GM11168 (cell line): ENCODE measurements around the gene PHTF2.

Experiments used
- in situ Hi-C: fragments of 300-500 bp; cut with MboI; formaldehyde crosslinking; loops from one replicate; pipeline ENCODE4 v1.12.0; 2022; ENCODE audit warnings: low sequenced_read_pairs; ENCODE audit not compliant: unreplicated experiment

The PHTF2 gene

DNA sequence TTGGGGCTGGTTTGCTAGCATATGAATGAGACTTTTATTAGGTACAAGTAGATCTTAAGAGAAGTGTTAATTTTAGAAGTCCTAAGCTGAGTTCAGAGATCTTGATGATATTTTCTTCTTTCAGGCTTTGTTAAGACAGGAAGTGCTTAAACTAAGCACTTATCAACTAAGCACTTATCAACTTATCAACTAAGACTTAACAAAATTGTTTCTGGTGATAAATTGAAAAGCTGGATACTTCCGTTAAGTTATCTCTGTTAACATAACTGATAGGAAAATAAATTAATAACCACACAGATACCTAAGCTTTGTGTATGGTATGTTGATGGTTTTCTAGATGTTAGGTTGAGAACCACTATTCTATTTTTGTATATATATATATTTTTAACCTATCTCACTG, 113.7 kb downstream of the PHTF2 start:
- in situ Hi-C loops = loop anchor here (10.0 to 25.0 kb wide), 2 partner anchors 127 to 250 kb away; no protein-coding TSS in a partner anchor

DNA sequence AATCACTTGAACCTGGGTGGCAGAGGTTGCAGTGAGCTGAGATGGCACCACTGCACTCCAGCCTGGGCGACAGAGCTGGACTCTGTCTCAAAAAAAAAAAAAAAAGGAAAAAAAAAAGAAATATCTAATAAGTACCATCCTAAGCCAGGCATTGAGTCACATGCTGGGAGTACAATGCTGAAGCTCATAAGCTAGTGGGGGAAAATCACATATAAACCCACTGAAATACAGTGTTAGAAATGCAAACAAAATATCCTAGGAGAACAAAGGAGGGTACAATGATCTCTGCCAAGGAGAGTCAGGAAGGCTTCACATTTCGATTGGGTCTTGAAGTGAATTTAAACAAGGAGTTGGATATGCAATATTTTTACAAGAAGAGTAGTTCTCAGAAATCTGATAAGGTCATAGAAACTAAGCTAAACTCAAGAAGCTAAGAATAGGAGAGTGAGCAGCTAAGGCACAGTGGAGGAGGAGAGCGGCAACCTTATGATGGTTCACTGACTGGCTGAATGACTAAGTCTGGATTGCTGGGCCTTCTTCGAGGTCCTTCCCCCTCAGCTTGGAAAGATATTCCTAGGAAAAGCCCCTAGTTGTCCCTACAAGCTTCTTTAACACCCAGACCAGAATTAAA, 115.5 kb downstream of the PHTF2 start:
- in situ Hi-C loops = loop anchor here (10.0 to 25.0 kb wide), 2 partner anchors 129 to 252 kb away; no protein-coding TSS in a partner anchor

DNA sequence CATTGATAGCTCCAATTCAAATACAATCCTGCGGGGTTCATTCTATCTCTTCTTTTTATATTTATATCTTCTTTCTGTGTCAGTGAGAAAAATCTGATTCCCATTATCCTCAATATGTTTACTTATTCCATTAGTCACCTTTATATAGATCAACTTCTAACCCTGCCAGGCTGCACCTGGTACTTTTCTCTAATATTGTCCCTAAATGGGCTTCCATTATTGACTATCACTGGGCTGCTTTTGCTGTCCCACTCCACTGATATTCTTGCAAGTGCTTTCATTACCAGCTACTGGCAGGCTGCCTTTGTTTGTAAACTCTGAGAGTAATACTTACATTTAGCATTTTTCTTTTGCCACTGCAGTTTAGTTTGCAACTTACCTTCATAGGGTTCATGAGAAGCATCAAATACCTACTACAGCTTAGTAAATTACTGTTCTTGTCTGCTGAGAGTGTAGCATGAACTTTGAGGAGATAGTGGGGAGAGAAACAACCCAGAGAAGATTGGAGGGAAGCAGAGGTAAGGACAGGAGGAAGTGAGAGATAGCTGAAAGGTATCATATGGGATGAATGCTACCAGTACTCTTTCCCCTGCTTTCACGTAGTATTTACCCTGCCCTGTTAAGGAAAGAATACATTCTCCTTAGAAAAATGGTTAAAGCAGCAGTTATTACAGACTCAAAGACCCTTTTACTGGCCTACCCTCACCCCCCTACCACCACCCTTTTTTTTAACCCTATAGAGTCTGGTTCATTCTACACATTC, 119.1 kb downstream of the PHTF2 start:
- in situ Hi-C loops = loop anchor here (10.0 to 25.0 kb wide), 2 partner anchors 133 to 255 kb away; no protein-coding TSS in a partner anchor

DNA sequence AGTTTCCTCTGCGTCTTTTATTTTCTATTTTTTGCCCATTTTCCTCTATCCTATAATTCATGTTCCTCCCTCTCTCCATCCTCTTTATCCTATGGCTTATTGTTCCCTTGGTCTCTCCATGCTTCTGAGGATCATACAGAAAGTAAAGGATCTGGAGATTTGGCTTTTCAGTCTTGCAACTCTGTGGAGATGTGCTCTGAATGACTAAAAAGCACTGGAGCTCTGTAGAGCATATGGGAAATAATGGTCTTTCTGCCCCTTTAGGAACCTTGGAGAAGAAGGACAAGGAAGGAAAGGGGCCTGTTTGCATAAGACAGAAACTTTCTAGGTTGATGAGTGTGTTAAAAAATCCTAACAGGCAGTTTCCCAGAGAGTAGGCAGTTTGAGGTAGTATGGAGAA, 120.1 kb downstream of the PHTF2 start:
- in situ Hi-C loops = loop anchor here (10.0 to 25.0 kb wide), 2 partner anchors 134 to 256 kb away; no protein-coding TSS in a partner anchor

DNA sequence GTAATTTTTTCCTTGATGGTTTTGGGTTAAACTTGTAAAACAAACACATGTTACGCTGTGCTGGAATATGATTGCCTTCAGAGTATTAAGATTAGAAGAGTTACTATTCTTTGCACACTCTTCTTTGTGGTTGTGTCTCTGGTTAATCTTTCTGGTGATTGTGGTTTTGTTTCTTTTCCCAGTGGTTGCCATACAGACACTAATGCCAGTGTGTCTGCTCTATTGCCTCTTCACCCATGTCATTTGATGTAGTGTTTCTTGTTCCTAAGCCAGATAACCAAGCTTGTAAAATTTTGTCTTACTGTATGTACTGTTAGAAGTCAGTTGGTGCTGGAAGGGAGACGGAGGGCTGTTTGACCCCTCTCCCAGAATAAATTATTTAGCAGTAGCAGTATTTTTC, 124.8 kb downstream of the PHTF2 start:
- in situ Hi-C loops = loop anchor here (25.0 kb wide), 1 partner anchor 261 kb away; no protein-coding TSS in a partner anchor

DNA sequence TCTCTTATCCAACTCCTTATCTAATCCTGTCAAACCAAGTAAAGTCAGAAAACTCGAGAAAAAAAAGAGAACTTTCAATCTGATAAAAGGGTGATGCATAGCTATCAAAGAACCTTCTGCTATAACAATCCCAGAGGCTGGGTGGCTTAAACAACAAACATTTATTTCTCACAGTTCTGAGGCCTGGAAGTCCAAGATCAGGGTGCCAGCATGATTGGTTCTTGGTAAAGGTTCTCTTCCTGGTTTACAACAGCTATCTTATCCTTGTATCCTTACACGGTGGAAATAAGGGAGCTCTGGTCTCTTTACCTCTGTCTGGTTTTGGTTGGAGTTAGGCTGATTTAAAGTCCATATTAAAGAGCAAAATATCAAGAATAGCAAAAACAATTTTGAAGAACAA, 131.9 kb downstream of the PHTF2 start:
- in situ Hi-C loops = no loop called here

DNA sequence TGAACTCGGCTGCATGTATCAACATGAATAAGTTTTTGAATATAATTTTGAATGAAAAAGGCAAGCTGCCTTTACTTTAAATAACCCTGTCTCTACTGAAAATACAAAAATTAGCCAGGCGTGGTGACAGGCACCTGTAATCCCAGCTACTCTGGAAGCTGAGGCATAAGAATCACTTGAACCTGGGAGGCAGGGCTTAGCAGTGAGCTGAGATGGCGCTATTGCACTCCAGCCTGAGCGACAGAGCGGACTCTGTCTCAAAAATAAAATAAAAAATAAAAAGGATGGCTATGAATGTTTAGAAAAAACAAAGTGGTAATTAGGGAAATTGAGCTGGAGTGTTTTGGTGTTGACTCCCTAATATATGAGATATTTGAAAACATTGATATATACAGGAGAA, 133.3 kb downstream of the PHTF2 start:
- in situ Hi-C loops = no loop called here

DNA sequence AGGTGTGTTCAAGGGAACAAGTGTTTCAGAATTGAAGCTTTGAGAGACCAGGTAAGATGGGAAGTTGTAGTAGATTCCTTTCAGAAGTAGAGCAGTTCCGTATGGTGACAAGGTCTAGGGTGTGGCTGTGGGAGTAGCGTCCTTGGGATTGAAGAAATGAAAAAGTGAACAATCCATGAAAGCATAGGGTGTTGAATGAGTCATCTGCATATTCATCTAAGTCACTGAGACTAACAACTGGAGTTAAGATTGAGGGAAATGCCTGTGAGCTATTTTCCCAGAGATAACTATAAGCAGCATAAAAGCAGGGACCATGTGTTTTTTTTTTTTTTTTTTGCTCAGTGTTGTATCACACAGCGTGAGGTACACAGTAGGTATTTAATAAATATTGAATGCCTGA, 134.8 kb downstream of the PHTF2 start:
- in situ Hi-C loops = no loop called here

DNA sequence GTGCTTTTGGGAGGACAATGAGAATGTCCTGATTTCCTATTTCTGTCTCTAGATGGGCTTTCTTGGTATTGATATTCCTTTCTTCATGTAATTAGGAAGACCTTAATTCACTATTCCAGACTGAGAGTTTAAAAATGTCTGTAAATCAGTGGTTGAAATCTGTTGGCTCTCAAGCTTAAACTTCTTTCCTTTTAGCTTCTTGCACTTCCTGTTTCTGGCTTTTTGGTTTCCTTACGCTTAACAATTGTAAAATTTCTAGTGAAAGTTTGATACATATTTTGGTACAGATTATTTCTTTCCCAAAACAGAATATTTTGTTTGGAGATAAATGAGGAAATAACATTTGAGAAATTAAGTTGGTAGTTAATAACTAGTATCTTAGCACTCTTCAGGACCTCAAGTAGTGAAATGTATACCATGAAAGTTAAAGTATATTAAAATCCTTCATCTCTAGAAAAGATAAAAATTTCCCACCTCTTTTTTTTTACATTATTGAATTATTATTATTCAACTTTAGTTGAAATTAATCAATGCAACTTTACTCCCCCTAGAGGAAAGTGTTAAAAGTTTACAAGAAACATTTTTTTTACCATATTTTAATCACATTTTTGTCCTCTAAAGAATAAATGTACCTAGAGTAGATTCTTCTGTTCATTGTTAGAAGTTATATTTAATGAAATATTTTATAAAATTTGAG, 137.2 kb downstream of the PHTF2 start:
- in situ Hi-C loops = no loop called here

DNA sequence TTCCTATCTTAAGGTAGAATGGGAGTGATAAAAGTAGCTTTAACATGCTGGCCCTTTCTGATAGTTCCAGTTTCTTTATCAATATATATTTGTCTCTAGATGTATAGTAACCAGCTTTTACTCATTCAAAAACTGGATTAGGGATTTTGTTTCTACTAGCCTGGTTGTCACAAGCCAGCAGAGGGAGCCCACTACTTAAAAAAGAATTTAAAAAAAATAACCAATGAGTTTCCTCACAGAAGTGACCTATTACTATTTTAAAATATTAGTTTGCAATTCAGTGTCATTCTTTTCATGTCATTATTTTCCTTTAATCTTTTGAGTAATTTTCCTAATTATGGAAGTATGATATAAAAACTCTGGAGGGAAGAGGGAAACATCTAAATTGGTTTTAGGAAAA, 142.1 kb downstream of the PHTF2 start:
- in situ Hi-C loops = no loop called here

DNA sequence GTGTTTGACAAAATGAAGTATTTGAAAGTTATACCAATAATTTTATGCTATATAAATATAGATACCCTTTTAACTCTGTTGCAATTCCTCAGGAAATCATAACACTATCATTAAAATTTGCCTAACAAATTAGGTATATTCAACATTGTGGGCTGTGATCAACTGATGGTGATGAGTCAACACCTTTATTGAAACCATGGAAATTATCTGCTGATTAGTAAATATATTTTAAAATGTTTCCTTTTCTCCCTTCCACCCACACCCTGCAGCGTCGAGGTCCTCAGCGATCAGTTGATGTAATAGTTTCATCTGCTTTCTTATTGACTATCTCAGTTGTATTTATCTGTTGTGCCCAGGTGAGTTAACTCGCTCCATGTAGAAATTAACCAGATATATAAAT, 143.9 kb downstream of the PHTF2 start:
- in situ Hi-C loops = no loop called here

DNA sequence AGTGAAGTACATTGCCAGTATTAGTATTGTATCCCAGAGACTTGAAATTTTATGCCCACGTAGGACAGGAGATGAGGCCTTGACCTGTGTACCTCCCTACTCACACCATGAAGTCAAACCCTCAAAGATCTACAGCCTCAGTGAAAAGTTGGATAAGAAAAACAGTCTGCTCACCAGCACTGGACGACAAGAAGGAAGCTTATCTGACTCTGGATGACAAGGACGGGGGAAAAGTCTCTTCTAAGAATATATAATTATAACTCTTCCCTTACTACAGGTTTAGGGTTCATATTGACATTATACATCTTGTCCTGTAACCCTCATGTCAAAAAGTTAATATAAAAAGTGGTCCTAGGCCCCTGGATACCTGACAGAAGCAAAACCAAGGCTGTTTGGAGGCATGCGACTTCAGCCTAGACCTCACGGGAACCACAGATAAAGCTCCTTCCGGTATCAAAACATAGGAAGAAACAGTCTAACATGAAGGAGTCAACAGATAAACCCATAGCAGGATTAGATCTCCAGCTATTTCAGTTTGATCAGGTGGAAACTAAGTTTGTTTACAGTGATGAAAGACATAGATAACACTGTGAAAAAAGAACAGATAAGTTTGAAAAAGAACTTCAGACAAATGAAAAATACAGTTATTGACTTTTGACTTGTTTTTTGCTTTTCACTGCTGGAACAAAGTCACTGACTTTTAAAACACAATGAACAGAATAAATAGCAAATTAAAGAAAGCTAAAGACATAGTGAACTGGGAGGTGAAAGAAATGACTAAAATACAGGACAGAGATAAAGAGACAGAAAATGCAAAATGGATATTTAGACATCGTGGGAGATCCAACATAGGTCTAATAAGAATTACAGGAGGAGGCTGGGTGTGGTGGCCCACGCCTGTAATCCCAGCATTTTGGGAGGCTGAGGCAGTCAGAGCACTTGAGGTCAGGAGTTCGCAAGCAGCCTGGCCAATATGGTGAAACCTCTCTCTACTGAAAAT, 145.9 kb downstream of the PHTF2 start:
- in situ Hi-C loops = no loop called here

DNA sequence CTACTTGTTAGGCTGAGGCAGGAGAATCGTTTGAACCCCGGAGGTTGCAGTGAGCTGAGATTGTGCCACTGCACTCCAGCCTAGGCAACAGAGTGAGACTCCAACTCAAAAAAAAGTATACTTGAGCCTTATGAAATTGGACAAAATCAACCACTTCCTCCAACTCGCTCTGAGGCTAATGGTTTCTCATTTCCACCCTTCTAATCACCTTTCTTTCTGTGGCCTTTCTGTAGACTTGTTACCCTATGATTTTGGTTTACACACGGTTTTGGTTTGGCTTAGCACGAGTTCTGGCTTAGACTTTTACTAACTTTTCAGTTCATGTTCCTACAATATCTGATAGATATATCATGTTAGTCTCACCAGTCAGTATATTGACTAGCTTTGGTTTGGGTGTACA, 152.0 kb downstream of the PHTF2 start:
- in situ Hi-C loops = no loop called here

DNA sequence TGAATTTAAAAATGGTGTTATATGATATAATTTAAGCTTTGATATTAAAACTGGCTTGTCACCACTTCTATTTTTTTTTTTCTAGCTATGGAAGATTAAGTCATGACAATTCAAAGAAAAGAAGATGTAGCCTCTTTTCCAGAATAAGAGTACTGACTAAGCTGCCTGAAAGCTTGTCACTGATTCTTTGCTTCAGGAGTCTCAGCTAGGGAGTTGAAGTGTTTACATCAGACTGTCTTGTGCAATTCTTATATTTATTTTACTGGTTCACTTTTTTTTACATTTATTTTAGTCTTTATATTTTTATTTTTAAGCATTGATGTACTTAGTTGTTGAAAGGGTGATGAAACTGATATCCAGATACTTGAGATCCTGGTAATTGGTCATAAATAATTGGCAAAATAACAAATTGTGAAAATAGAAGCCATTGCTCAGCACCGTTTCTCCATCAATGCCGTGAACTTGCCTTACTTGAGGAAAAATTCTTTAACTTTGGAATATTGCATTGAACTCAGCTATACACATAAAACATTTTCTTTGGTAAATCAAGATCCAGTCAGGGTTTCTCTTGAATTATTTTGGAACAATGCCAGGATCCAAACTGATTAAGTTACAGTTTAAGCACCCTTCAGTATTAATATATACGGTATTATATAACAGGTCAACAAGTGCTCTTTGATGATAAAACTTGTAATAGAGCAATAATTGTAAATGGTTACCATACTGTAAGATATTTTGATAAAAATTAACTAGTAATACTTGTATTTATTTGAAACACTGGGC, 156.4 kb downstream of the PHTF2 start:
- in situ Hi-C loops = no loop called here

DNA sequence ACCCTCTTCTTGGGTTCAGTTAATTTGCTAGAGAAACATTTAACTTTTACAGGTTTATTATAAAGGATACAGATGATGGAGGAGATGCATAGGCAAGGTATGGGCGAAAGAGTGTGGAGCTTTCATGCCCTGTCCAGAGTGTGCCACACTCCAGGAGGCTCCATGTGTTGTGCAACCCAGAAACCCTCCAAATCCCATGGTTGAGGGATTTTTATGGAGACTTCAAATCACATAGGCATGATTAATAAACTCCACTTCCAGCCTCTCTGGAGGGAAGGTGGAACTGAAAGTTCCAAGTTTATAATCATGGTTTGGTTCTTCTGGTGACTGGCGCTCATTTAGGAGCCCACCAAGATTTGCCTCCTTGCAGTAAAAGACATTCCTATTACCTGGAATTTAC, 159.9 kb downstream of the PHTF2 start:
- in situ Hi-C loops = no loop called here

DNA sequence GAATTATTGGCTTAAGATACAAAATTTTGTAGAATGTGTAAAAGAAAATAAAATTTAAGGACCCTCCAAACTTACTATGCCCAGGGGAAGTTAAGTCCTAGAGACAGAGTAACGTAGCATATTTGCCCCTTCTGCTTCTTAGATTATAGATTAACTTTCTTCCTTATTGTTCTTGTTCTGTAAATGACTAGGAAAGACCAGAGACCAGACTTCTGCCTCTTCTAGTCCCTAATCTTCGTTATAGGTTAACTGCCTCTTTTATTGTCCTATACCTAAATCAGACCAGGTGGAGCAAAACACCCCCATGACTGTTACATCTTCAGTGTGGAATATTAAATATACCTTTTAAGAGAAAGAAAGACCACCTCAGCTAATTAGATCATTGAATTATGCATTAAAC, 160.5 kb downstream of the PHTF2 start:
- in situ Hi-C loops = no loop called here

DNA sequence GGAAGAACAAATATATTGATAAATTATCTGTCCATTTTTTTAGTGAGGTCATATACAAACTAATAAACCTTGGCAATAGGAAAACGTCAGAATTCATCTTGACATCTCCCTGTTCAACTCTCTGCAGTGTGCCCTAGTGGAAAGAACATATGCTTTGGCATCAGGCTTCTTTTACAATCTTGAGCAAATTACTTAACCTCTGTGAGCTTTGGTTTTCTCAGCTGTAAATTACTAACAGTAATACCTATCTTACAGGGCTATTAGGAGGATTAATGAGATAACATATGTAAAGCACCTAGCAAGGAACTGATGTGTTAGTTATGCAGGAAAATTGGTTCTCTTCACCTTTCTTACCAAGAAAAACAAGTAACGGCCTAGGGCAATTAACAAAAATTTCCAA, 161.8 kb downstream of the PHTF2 start:
- in situ Hi-C loops = no loop called here

DNA sequence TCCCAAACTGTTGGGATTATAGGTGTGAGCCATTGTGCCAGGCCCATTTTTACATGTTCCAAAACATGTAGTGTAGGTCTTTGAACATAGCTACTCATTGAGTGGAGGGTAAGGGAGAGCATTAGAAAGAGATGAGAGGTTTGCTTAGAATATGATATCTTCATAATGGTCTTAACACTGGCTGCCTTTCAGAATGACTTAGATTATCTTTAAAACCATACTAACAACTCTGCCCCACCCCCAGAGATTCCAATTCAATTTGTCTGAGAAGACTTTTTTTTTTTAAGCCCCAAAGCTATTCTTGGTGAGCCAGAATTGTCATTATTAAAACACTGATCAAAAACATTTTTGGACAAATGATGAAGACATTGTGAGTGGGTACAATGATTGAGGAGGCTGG, 168.9 kb downstream of the PHTF2 start:
- in situ Hi-C loops = no loop called here

DNA sequence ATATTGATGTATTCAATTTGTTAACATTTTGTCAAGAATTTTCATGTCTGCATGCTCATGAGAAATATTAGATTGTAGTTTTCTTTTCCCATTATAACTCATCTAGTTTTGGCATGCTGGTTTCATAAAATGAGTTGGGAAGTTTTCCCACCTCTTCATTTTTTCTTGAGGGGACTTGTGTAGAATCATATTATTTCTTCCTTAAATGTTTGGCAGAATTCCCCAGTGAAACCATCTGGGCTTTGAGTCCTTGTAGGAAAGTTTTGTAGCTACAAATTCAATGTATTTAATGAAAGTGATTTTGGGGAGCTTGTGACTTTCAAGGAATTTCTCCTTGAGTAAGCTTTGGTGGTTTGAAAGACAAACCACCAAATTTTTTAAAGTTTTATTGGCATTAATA, 173.2 kb downstream of the PHTF2 start:
- in situ Hi-C loops = no loop called here
